HEK293 (cell line): Measurements from ENCODE around the gene PAX2.

Experiments
- CTCF ChIA-PET: fragments of 350-600 bp; formaldehyde crosslinking; extraction: SDS; loops from one replicate; lab custom pipeline; 2021; ENCODE audit warnings: antibody characterized with exemption; lab: Yijun Ruan, JAX
- POLR2A ChIA-PET: fragments of 300-600 bp; formaldehyde crosslinking; extraction: SDS; loops from one replicate; lab custom pipeline; 2020; ENCODE audit warnings: antibody characterized with exemption, inconsistent platforms; lab: Yijun Ruan, JAX
- H3K27ac ChIP-seq: fragments of 200-500 bp; sonication (Bioruptor generic); 2 replicates; pipeline ENCODE4 v1.5.1; 2014; ENCODE audit warnings: low read depth, low read length, control low read depth, inconsistent platforms; ENCODE audit errors: extremely low read depth
- H3K36me3 ChIP-seq, 2 experiments: fragments of 200-500 bp in 1 of 2; sonication (Bioruptor generic) in 1 of 2; 1 replicate in 1 of 2; 2 replicates in 1 of 2; pipeline ENCODE4 v1.5.1; 2014 to 2017; ENCODE audit warnings: inconsistent platforms in 2 of 2, low read length in 2 of 2; ENCODE audit not compliant: control insufficient read depth in 2 of 2, insufficient read depth in 1 of 2
- H3K4me1 ChIP-seq: fragments of 200-500 bp; sonication (Bioruptor generic); 2 replicates; pipeline ENCODE4 v1.5.1; 2014; ENCODE audit warnings: mild to moderate bottlenecking, low read length, inconsistent platforms; ENCODE audit not compliant: control insufficient read depth, insufficient read depth
- H3K4me3 ChIP-seq: 2 replicates; pipeline ENCODE4 v1.5.1; 2011; ENCODE audit warnings: low read depth, mild to moderate bottlenecking, control low read depth, low read length, moderate library complexity
- H3K9me3 ChIP-seq: fragments of 200-500 bp; sonication (Bioruptor generic); 2 replicates; pipeline ENCODE4 v1.5.1; 2014; ENCODE audit warnings: low read depth, low read length, inconsistent platforms; ENCODE audit not compliant: control insufficient read depth, insufficient read depth
- ZFP37 ChIP-seq: fragments of 450-650 bp; formaldehyde crosslinking; IDR thresholded peaks from 2 replicates; pipeline ENCODE4 v1.5.1; 2016; ENCODE audit warnings: missing biosample characterization, missing genetic modification characterization
- ZNF426 ChIP-seq: fragments of 450-650 bp; formaldehyde crosslinking; IDR thresholded peaks from 2 replicates; pipeline ENCODE4 v1.5.1; 2017; ENCODE audit warnings: missing biosample characterization, missing genetic modification characterization, mild to moderate bottlenecking, inconsistent platforms, moderate library complexity
- ZNF473 ChIP-seq: fragments of 450-650 bp; formaldehyde crosslinking; IDR thresholded peaks from 2 replicates; pipeline ENCODE4 v1.5.1; 2017; ENCODE audit warnings: missing biosample characterization, missing genetic modification characterization
- ZNF501 ChIP-seq: fragments of 450-650 bp; formaldehyde crosslinking; IDR thresholded peaks from 2 replicates; pipeline ENCODE4 v1.5.1; 2016; ENCODE audit warnings: missing biosample characterization, missing genetic modification characterization
- ZNF529 ChIP-seq: fragments of 450-650 bp; formaldehyde crosslinking; IDR thresholded peaks from 2 replicates; pipeline ENCODE4 v1.5.1; 2017; ENCODE audit warnings: missing genetic modification characterization, missing biosample characterization; ENCODE audit not compliant: insufficient replicate concordance
- ZNF558 ChIP-seq: fragments of 450-650 bp; formaldehyde crosslinking; IDR thresholded peaks from 2 replicates; pipeline ENCODE4 v1.5.1; 2016; ENCODE audit warnings: missing biosample characterization, missing genetic modification characterization
- ZNF623 ChIP-seq: fragments of 450-650 bp; formaldehyde crosslinking; IDR thresholded peaks from 2 replicates; pipeline ENCODE4 v1.5.1; 2016; ENCODE audit warnings: missing biosample characterization, missing genetic modification characterization
- ZNF624 ChIP-seq: fragments of 450-650 bp; formaldehyde crosslinking; IDR thresholded peaks from 2 replicates; pipeline ENCODE4 v1.5.1; 2017; ENCODE audit warnings: missing biosample characterization, missing genetic modification characterization
- ZNF660 ChIP-seq: fragments of 450-650 bp; IDR thresholded peaks from 2 replicates; pipeline ENCODE4 v1.5.1; 2018; ENCODE audit warnings: missing biosample characterization, mild to moderate bottlenecking, missing genetic modification characterization
- ZNF670 ChIP-seq: fragments of 450-650 bp; formaldehyde crosslinking; IDR thresholded peaks from 2 replicates; pipeline ENCODE4 v1.5.1; 2016; ENCODE audit warnings: missing biosample characterization, missing genetic modification characterization, low read depth
- ZNF707 ChIP-seq: fragments of 450-650 bp; formaldehyde crosslinking; IDR thresholded peaks from 2 replicates; pipeline ENCODE4 v1.5.1; 2016; ENCODE audit warnings: missing biosample characterization, missing genetic modification characterization
- ZNF792 ChIP-seq: fragments of 450-650 bp; formaldehyde crosslinking; IDR thresholded peaks from 2 replicates; pipeline ENCODE4 v1.5.1; 2016; ENCODE audit warnings: missing biosample characterization, missing genetic modification characterization
- TF ChIP-seq, protein P1 (sequence below): fragments of 450-650 bp; formaldehyde crosslinking; conservative IDR thresholded peaks from 2 replicates; pipeline ENCODE4 v1.5.1; 2016; ENCODE audit warnings: low read depth, missing biosample characterization, missing genetic modification characterization
- TF ChIP-seq, protein P2 (sequence below): fragments of 450-650 bp; formaldehyde crosslinking; IDR thresholded peaks from 2 replicates; pipeline ENCODE4 v1.5.1; 2016; ENCODE audit warnings: missing biosample characterization, missing genetic modification characterization

Gene PAX2

DNA sequence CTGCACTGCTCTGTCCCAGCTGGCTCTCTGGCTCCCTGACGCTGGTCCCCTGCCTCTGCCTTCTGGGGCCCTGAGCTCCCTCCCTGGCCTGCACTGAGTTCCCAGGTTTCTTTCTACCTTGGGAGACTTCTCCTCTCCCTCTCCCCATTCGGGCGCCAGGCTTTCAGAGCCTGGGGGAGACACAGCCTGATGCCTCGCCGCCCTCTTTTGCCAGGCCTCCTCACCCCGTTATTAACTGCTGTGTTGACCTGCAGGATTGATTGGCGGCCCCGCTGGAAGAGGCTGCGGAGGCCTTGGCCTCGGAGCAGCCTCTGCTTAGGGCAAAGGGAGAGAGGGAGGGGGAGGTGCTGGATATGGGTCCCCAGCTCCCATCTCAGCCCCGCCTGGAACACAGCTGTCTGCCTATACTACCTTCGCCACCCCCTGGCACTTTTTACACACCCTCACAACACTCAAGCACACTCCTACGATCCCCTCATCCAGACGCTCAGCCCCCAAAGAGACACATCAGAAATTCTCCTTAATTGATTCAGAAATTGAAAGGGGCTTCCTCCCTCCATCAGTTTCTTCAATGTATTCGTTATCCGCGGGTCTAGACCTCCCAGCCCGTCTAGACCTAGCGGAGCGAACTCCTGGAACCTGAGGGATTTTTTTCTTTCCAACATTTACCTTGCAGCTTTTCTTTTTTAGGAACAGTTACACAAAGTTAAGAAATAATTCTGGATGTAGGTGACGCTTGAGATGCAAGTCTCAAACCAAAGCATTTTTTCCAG, 7.1 kb upstream of the PAX2 start (continued):
- TF ChIP-seq ZNF426 (tag by site-specific recombination) (no peak), ZNF529 (tag by site-specific recombination) (no peak), ZNF792 (tag by site-specific recombination) (no peak), ZNF501 (tag by site-specific recombination) (no peak), ZNF707 (tag by site-specific recombination) (no peak), ZNF670 (tag by site-specific recombination) (no peak), ZFP37 (tag by site-specific recombination) (no peak), ZNF624 (tag by site-specific recombination) (no peak), ZNF558 (tag by site-specific recombination) (no peak)
- TF ChIP-seq, protein P1, sequence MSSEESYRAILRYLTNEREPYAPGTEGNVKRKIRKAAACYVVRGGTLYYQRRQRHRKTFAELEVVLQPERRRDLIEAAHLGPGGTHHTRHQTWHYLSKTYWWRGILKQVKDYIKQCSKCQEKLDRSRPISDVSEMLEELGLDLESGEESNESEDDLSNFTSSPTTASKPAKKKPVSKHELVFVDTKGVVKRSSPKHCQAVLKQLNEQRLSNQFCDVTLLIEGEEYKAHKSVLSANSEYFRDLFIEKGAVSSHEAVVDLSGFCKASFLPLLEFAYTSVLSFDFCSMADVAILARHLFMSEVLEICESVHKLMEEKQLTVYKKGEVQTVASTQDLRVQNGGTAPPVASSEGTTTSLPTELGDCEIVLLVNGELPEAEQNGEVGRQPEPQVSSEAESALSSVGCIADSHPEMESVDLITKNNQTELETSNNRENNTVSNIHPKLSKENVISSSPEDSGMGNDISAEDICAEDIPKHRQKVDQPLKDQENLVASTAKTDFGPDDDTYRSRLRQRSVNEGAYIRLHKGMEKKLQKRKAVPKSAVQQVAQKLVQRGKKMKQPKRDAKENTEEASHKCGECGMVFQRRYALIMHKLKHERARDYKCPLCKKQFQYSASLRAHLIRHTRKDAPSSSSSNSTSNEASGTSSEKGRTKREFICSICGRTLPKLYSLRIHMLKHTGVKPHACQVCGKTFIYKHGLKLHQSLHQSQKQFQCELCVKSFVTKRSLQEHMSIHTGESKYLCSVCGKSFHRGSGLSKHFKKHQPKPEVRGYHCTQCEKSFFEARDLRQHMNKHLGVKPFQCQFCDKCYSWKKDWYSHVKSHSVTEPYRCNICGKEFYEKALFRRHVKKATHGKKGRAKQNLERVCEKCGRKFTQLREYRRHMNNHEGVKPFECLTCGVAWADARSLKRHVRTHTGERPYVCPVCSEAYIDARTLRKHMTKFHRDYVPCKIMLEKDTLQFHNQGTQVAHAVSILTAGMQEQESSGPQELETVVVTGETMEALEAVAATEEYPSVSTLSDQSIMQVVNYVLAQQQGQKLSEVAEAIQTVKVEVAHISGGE (tag by site-specific recombination), result no peak
- TF ChIP-seq, protein P2, sequence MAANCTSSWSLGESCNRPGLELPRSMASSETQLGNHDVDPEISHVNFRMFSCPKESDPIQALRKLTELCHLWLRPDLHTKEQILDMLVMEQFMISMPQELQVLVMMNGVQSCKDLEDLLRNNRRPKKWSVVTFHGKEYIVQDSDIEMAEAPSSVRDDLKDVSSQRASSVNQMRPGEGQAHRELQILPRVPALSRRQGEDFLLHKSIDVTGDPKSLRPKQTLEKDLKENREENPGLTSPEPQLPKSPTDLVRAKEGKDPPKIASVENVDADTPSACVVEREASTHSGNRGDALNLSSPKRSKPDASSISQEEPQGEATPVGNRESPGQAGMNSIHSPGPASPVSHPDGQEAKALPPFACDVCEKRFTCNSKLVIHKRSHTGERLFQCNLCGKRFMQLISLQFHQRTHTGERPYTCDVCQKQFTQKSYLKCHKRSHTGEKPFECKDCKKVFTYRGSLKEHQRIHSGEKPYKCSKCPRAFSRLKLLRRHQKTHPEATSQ (tag by site-specific recombination), result no peak
- TF ChIP-seq, all 188 proteins: peak for 0

DNA sequence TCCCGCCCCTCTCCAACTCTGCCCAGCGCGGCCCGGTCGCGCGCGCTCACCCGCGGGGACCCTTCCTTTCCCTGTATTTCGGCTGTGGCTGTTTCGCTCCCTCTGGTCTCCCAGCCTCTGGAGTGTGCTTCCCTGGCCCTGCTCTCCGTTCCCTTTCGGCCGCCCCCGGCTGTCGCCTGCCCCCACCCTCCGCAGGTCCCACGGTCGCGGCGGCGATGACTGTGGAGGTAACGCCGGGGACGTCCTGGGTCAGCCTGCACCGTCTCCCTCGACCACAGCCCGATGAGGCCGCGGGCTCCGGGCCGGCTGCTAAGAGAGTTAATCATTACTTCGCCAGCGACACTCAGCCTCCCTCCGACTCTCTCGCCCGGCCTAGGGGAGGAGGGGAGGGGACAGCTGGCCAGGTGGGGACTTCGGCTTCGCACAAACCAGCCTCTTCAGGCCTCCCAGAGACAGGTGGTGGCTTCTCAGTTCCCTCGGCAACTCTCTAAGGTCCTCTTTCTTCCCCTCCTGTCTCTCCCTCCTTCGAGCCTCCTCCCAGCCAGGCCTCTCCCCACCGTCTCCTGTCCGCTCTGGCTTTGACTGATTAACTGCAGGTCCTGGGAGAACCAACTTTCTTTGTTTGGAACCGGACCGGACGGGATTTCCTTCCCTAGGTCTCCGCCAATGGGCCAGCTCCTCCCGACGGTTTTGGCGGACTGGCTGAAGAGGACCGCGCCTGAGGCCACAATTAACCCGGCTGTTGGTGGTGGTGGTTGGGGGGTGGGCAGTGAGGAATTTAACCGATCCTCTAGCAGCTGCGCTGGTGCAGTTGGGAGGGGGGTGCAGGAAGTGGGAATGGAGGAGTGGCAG, 5.6 kb upstream of the PAX2 start:
- no peaks in the 10 kb centered on the region for H3K9me3 ChIP-seq
- no peak overlapping the region for H3K4me3 ChIP-seq
- no peaks in the 10 kb centered on the region for H3K36me3 ChIP-seq
- H3K4me1 ChIP-seq, result no peaks in the 10 kb centered on the region
- POLR2A ChIA-PET, result no interaction called here
- TF ChIP-seq ZNF623 (tag by site-specific recombination) (no peak), ZNF660 (tag by site-specific recombination) (no peak)
- CTCF ChIA-PET, result interaction anchor here (1.3 to 2.5 kb wide), 4 partner anchors 78 to 179 kb away, joined by 6 to 12 read pairs (median 8); no protein-coding TSS in a partner anchor
- H3K27ac ChIP-seq, result no peak overlapping the region

DNA sequence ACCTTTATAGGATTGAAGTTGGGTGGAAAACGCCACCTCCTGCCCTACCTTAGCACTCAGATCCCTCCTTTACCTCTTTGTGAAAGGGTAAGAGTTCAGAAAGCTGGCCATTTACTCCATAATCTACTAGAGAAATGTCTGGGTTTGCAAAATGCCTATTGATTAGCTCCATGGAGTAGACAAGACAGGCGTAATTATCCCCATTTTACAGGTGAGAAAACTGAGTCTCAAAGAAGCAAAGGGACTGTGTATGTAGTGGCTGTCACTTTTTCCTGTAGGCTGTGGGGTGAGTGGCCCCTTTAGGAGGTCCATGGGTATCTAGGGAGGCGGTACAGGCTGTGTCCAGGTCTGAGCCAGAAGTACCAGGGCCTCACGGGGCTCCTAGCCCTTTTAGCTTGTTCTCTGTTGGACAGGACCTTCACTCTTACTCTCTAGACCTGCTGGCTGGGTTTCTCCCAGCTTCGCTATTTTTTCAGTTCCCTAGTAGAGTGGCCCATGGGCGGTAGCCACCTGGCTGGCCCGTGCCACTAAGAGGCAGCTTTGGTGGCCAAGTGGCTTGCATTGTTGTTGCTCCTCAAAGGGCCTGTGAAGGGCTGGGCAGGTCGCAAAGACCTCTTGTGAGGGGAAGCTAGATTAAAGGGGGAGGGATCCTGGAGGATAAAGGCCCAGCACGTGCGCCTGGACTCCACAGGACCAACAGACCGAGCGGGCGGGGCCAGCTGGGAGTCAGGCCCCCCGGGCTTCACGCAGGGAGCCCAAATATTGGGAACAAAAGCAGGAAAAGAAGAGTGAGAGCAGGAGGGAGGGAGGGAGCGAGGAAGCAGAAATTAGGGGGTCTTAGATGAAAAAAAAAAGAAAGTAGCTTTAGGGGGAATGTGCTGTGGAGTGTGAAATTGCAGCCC, 4.7 kb upstream of the PAX2 start:
- Histone ChIP-seq H3K4me3 (no peak overlapping the region), H3K27ac (no peak overlapping the region), H3K36me3 (no peaks in the 10 kb centered on the region), H3K4me1 (no peaks in the 10 kb centered on the region), H3K9me3 (no peaks in the 10 kb centered on the region)
- CTCF ChIA-PET, result interaction anchor here (0.7 to 2.5 kb wide), 12 partner anchors 8 to 180 kb away, joined by 3 to 12 read pairs (median 5); no protein-coding TSS in a partner anchor
- POLR2A ChIA-PET, result interaction anchor here (0.6 to 1.4 kb wide), 5 partner anchors 52 to 179 kb away, joined by 3 to 7 read pairs (median 4); no protein-coding TSS in a partner anchor
- no peak for TF ChIP-seq ZNF473 (tag by site-specific recombination)
